Stomach (tissue), 9 donors: ENCODE results near the gene PGLYRP3. TPM values are rescaled to one million over a fixed set of nuclear protein-coding genes. Genes with fewer than 3 reads are reported as not detected.

Experiments used
- DNase-seq, 2 donors: peaks; one replicate each; pipeline versions ENCODE4 v3.0.0 to v3.0.0-alpha.2; 2013 to 2019
- H3K27ac ChIP-seq, 5 donors: fragments of 200-600 bp in 4 of 5; sonication (generic) in 4 of 5; one replicate each; pipeline ENCODE4 v1.5.1; 2013 to 2019; ENCODE audit warnings: mild to moderate bottlenecking in 1 of 5, moderate library complexity in 1 of 5
- H3K27me3 ChIP-seq, 3 donors: fragments of 200-600 bp; sonication (generic); one replicate each; pipeline ENCODE4 v1.5.1; 2017 to 2019; ENCODE audit warnings: mixed run types in 1 of 3
- H3K36me3 ChIP-seq, 4 donors: fragments of 200-600 bp; sonication (generic); 1 replicate in 3 of 4; 2 replicates in 1 of 4; pipeline ENCODE4 v1.5.1; 2016 to 2019
- H3K4me1 ChIP-seq, 4 donors: fragments of 200-600 bp; sonication (generic); one replicate each; pipeline ENCODE4 v1.5.1; 2016 to 2019
- H3K4me3 ChIP-seq, 4 donors: fragments of 200-600 bp; sonication (generic) in 3 of 4; one replicate each; pipeline ENCODE4 v1.5.1; 2016 to 2019; ENCODE audit warnings: mild to moderate bottlenecking in 1 of 4
- H3K9me3 ChIP-seq, 4 donors: fragments of 200-600 bp; sonication (generic); one replicate each; pipeline ENCODE4 v1.5.1; 2016 to 2019
- CTCF ChIP-seq, 7 experiments: fragments of 450-650 bp in 4 of 7; fragments of 200-600 bp in 3 of 7; sonication (generic) in 3 of 7; IDR thresholded peaks; one replicate each; pipeline ENCODE4 v1.5.1; 2016 to 2019; ENCODE audit warnings: antibody characterized with exemption in 7 of 7, control low read depth in 2 of 7, mild to moderate bottlenecking in 1 of 7
- EP300 ChIP-seq: sonication (generic); formaldehyde crosslinking; IDR thresholded peaks from one replicate; pipeline ENCODE4 v1.6.1; 2017; ENCODE audit warnings: antibody characterized with exemption
- POLR2A ChIP-seq, 4 donors: fragments of 450-650 bp; IDR thresholded peaks; one replicate each; pipeline ENCODE4 v1.6.1; 2016; ENCODE audit warnings: antibody characterized with exemption in 4 of 4, control low read depth in 2 of 4, mild to moderate bottlenecking in 1 of 4, moderate library complexity in 1 of 4
- POLR2AphosphoS5 ChIP-seq, 3 donors: sonication (generic); formaldehyde crosslinking; IDR thresholded peaks; one replicate each; pipeline ENCODE4 v1.6.1; 2016; ENCODE audit warnings: antibody characterized with exemption in 3 of 3
- WGBS, 5 donors: extraction: QIAGEN DNeasy Blood & Tissue Kit in 3 of 5; methylation state at CpG; one replicate each; pipeline versions ENCODE4 v1.1.5 to v1.1.7; 2013 to 2018; 5-methylcytosine and 5-hydroxymethylcytosine counted together
- intact Hi-C: fragments of 100-400 bp; cut with DNase I; formaldehyde crosslinking; loops from one replicate; pipeline ENCODE4 v1.15.1; 2023; ENCODE audit warnings: low total_unique reads
- polyA plus RNA-seq, 3 donors: library from polyadenylated mRNA; stranded (reverse); fragments of 200-250 nt; gene quantifications; one replicate each; pipeline ENCODE4 v1.2.3, GENCODE V29; 2013
- total RNA-seq, 5 donors: library from RNA; depleted of rRNA; stranded (reverse); fragments of >200 nt; gene quantifications; one replicate each; pipeline versions ENCODE4 v1.1.0 to v1.2.3, GENCODE V29; 2014 to 2016
- donor health status: healthy with polysubstance abuse.
- donor health status: Bipolar disorder and iron deficiency.
- donor health status: healthy.

The PGLYRP3 gene
- total and polyA plus RNA-seq, 8 donors: 1.6 TPM; not detected in 7

GRCh38 chr1:153354515-153355193, 41.9 kb upstream of the PGLYRP3 start:
- H3K4me1 ChIP-seq: no peaks in the 10 kb centered on the region
- no peaks in the 10 kb centered on the region for H3K36me3 ChIP-seq
- H3K4me3 ChIP-seq: no peak overlapping the region
- H3K27me3 ChIP-seq: peaks cover 0 to 49% (median 5%) of the 10 kb centered on the region in 3 donors
- no peak for DNase-seq
- H3K9me3 ChIP-seq: no peaks in the 10 kb centered on the region
- TF ChIP-seq CTCF (IDR thresholded peaks at IDR 0.05) (no peak), EP300 (no peak), POLR2A (IDR thresholded peaks at IDR 0.05) (no peak), POLR2AphosphoS5 (IDR thresholded peaks at IDR 0.05) (no peak)
- no peak overlapping the region for H3K27ac ChIP-seq
- intact Hi-C loops: loop anchor here (5.0 kb wide), 1 partner anchor 138 kb away; no protein-coding TSS in a partner anchor
- 40 to 63% (median 46%) methylated on average over 8 of the region's 8 CpGs for WGBS, 5 donors

GRCh38 chr1:153353226-153353947, 40.6 kb upstream of the PGLYRP3 start:
- peaks cover 0 to 62% (median 13%) of the 10 kb centered on the region in 3 donors for H3K27me3 ChIP-seq
- H3K4me1 ChIP-seq: no peaks in the 10 kb centered on the region
- DNase-seq: no peak
- H3K9me3 ChIP-seq: no peaks in the 10 kb centered on the region
- H3K4me3 ChIP-seq: no peak overlapping the region
- intact Hi-C loops: loop anchor here (5.0 kb wide), 1 partner anchor 139 kb away; no protein-coding TSS in a partner anchor
- 77 to 85% (median 79%) methylated on average over 7 of the region's 7 CpGs for WGBS, 5 donors
- H3K27ac ChIP-seq: no peak overlapping the region
- H3K36me3 ChIP-seq: no peaks in the 10 kb centered on the region
- TF ChIP-seq POLR2A (IDR thresholded peaks at IDR 0.05) (no peak), POLR2AphosphoS5 (IDR thresholded peaks at IDR 0.05) (no peak), EP300 (no peak), CTCF (IDR thresholded peaks at IDR 0.05) (no peak)

GRCh38 chr1:153352523-153352922, 39.8 kb upstream of the PGLYRP3 start:
- Histone ChIP-seq H3K4me1 (no peaks in the 10 kb centered on the region), H3K36me3 (no peaks in the 10 kb centered on the region), H3K27me3 (peaks cover 0 to 67% (median 16%) of the 10 kb centered on the region in 3 donors), H3K9me3 (no peaks in the 10 kb centered on the region), H3K4me3 (no peak overlapping the region), H3K27ac (no peak overlapping the region)
- intact Hi-C loops: loop anchor here (5.0 kb wide), 1 partner anchor 140 kb away; no protein-coding TSS in a partner anchor
- TF ChIP-seq CTCF (IDR thresholded peaks at IDR 0.05) (peak in 5 of 7 experiments; percentile 65 to 85 (median 82)), POLR2AphosphoS5 (IDR thresholded peaks at IDR 0.05) (no peak)
- peak; percentile 72 to 87 for DNase-seq
- 0 to 2% (median 0%) methylated on average over 4 of the region's 4 CpGs for WGBS, 5 donors

GRCh38 chr1:153350321-153350957, 37.7 kb upstream of the PGLYRP3 start:
- H3K4me3 ChIP-seq: no peak overlapping the region
- peaks cover 0 to 80% (median 17%) of the 10 kb centered on the region in 3 donors for H3K27me3 ChIP-seq
- H3K36me3 ChIP-seq: no peaks in the 10 kb centered on the region
- no peaks in the 10 kb centered on the region for H3K9me3 ChIP-seq
- no peak for TF ChIP-seq POLR2AphosphoS5 (IDR thresholded peaks at IDR 0.05)
- no peak for TF ChIP-seq POLR2A (IDR thresholded peaks at IDR 0.05)
- TF ChIP-seq CTCF (IDR thresholded peaks at IDR 0.05): no peak
- no peak for TF ChIP-seq EP300
- peaks cover 0 to under 1% (median 0%) of the 10 kb centered on the region in 4 donors for H3K4me1 ChIP-seq
- no peak overlapping the region for H3K27ac ChIP-seq
- intact Hi-C loops: loop anchor here (5.0 kb wide), 1 partner anchor 142 kb away; no protein-coding TSS in a partner anchor
- no peak for DNase-seq
- 17 to 48% (median 27%) methylated on average over 1 of the region's 1 CpG for WGBS, 5 donors
